ENCODE measurements around the gene EPS8L1.
"Not testable (repeated sequence)": the region's sequence is repeated elsewhere in the genome, so short reads cannot be mapped to it uniquely, and the experiment has no call there.

The EPS8L1 gene

GRCh38 chr19:55050749-55051532 lies 24.7 kb upstream of the EPS8L1 start:
- no peak for DNase-seq (ENCODE audit: low read depth)

- DNase-seq (ENCODE audit: low read depth), result no peak
Measured at GRCh38 chr19:55053735-55054134, 21.9 kb upstream of the EPS8L1 start.

DNA sequence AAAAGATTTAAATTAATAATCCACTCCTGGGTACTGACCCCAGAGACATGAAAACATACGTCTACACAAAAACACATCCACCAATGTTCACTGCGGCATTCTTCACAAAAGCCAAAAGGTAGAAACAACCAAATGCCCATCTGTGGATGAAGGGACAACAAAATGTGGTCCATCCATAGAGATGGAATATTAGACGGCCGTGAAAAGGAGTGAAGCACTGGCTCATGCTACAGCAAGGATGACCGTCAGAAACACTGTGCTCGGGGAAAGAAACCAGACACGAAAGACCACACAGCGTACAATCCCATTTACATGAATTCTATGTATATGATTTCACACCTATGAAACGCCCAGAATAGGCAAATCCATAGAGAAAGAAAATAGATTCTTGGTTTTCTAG lies 18.8 kb upstream of the EPS8L1 start:
- DNase-seq (ENCODE audit: low read depth), result no peak

- DNase-seq (ENCODE audit: low read depth), result no peak
Measured at GRCh38 chr19:55058781-55059610, 16.7 kb upstream of the EPS8L1 start.

GRCh38 chr19:55060287-55060686 lies 15.4 kb upstream of the EPS8L1 start:
- DNase-seq (ENCODE audit: low read depth), result not testable (repeated sequence)

GRCh38 chr19:55062735-55063491 lies 12.8 kb upstream of the EPS8L1 start, which contains the start of gene RDH13:
Gene RDH13 (minus strand): TSS chr19:55063148. CDS start chr19:55063032, 116 bp downstream.
- peak; percentile 99 for DNase-seq (ENCODE audit: low read depth)

GRCh38 chr19:55063492-55063843 lies 12.2 kb upstream of the EPS8L1 start:
- DNase-seq (ENCODE audit: low read depth), result no peak

DNA sequence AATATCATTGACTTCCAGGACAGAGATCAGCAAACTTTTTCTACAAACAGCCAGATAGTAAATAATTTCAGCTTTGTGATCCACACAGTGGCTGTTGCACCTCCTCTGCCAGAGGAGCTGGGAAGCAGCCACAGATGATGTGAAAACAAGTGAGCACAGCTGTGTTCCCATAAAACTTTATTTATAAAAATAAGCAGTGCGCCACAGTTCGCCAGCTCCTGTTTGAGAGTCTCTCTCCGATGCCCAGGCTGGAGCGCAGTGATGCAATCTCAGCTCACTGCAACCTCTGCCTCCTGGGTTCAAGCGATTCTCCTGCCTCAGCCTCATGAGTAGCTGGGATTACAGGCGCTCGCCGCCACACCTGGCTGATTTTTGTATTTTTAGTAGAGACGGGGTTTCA lies 10.2 kb upstream of the EPS8L1 start:
- DNase-seq (ENCODE audit: low read depth), result not testable (repeated sequence)

- DNase-seq (ENCODE audit: low read depth), result no peak
Measured at GRCh38 chr19:55066107-55066709, 9.5 kb upstream of the EPS8L1 start.

DNA sequence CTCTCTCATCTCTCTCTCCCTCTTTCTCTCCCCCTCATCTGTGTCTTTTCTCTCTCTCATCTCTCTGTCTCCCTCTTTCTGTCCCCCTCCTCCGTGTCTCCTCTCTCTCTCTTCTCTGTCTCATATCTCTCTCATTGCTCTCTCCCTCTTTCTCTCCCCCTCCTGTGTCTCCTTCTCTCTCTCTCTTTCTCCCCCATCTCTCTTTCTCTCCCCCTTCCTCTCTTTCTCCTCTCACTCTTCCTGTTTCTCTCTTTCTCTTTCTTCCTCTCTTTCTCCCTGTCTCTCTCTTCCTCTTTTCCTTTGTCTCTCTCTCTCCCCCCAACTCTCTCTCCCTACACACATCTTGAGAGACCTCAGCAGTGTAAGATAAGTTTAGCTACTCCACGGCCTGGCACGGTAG lies 7.8 kb upstream of the EPS8L1 start:
- DNase-seq (ENCODE audit: low read depth), result no peak

DNA sequence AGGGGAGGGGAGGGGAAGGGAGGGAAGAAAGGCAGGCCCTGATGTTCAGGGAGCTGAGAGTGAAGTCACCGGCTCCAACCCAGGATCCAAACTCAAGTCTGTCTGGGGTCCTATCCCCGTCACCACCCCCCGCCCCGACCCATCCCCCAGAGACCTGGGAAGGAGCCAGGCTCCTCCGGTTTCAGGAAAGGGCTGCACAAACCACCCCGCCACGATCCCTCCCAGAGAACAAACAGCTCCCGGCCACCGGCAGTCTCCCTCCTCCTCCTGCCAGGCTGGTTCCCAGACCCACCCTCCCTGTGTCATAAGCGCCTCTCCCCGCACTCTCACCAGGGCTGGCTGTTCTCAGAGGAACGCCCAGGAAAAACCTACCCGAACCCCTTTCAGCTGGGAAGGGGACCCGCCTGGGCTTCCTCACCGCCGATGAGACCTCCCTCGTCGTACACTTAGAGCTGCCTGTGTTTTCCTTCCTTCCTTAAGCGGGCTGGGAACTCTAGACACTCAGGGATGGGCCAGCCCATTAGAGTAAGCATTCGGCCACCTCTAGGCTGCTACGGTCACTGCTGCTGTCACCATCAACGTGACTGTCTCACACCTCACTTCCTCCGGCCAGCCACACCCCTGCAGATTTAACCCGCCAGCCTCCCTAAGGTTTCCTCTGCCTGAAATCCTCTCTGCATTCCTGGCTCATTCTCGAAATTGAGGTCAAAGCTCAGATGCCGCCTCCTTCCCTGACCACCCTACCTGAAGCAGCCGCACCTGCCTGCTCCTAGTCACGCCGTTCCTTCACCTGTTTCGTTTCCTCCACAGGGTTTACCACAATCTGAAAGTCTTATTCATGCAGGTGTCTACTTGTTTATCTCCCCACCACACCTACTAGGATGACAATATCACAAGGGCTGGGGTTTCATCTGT lies 6.5 kb upstream of the EPS8L1 start:
- no peak for DNase-seq (ENCODE audit: low read depth)

DNA sequence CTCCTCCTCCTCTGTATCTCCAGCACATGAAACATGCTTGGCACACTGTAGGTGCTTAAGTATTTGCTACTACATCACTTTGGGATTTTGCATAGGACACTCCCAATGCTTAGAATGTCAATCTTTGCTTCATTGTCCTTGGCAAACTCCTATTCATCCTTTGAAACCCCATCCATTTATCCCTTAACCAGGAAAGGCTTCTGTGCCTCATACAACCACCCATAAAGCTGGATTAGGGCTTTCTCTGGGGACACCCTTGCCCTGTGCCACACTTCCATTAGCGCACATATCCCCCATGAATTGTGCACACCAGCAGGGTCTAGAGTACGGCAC lies 5.8 kb upstream of the EPS8L1 start:
- no peak for DNase-seq (ENCODE audit: low read depth)

DNA sequence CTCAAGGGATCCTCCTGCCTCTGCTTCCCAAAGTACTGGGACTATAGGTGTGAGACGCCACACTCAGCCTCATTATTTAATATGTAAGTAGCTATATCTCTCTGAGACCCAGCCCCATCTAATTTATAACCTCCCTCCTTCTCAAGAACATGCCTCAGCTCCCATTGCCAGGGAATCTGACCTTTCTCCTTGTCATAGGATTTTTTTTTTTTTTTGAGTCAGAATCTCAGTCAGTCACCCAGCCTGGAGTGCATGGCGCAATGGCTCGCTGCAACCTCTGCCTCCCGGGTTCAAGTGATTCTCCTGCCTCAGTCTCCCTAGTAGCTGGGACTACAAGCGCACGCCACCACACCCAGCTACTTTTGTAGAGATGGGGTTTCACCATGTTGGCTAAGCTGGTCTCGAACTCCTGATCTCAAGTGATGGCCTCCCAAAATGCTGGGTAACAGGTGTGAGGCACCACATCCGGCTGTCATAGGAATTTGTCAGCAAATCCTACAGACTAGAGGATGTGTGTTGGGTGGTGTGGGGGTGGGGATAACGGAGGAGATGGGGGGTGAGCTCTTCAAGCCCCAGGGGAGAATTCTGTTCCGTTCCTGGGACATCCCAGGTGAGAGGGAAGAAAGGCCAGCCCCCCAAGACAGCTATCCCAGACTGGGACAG lies 5.1 kb upstream of the EPS8L1 start:
- no peak for DNase-seq (ENCODE audit: low read depth)

GRCh38 chr19:55071129-55071502 lies 4.6 kb upstream of the EPS8L1 start:
- DNase-seq (ENCODE audit: low read depth), result no peak

DNA sequence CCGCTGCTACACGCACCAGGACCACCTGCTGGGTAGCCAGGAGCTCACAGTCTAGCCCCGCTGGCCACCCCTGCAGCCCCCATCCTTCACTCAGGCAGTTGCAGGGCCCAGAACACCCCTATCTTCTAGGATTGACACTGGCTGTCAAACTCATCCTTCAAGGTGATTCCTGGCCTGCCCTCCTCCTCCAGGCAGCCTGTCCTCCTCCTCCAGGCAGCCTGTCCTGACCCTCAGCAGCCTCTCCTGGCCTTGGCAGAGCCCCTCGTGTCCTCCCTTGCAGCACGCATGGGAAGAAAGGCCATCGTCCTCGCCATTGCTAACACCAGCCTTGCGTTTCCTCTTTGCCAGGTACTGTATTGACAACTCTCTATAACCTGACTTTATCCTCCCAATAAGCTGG lies 3.8 kb upstream of the EPS8L1 start:
- no peak for DNase-seq (ENCODE audit: low read depth)

- DNase-seq (ENCODE audit: low read depth), result no peak
Measured at GRCh38 chr19:55076321-55076720, 652 bp downstream of the EPS8L1 start.

GRCh38 chr19:55077106-55077505 lies 1.4 kb downstream of the EPS8L1 start:
- DNase-seq (ENCODE audit: low read depth), result no peak

DNA sequence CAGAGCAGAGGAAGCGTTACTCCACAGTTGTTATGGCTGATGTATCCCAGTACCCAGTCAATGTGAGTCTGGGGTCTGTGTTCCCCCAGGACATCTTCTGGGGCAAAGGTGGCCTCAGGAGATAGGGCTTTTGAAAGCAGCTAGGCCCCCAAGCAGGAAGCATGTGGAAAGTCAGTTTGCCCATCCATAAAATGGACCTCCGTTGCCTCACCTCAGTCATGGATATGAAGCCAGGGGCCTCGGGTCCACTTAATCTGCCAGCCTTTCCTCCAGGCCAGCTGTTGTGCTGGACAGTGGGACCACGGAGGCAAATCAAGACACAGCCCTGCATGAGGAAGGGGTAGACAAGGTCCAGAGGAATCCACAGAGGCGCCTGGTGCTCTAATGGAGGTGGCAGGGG lies 3.3 kb downstream of the EPS8L1 start:
- no peak for DNase-seq (ENCODE audit: low read depth)

DNA sequence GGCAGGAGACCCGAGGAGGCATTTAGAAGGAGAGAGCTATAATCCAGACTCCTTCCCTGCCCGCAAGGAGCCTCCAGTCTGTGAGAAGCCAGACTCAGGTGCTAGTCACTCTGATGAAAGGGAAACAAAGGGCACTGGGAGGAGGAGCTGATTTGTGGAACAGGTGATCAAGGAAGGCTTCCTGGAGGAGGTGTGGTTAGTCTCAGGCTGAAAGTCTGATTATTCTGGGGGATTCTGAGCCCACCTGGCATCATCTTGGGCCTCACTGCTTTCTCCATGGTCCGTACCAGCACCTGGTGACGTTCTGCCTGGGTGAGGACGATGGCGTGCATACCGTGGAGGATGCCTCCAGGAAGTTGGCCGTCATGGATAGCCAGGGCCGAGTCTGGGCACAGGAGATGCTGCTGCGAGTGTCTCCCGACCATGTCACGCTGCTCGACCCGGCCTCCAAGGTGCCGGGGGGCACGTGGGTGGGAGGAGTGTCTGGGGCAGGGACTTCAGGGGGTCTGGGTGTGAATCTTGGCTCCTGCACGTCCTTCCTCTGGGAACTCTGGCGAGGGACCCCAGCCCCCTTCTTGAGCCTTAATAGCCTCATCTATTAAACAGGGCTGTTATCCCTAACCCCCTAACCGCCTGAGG lies 3.9 kb downstream of the EPS8L1 start:
- no peak for DNase-seq (ENCODE audit: low read depth)

Data from activated T-cell treated with anti-CD3 and anti-CD28 coated beads for 48 hours (primary cell).